ENCODE results near the gene ZNF598.

The ZNF598 gene

GRCh38 chr16:2008631-2009163 is 924 bp downstream of the ZNF598 start (continued):
- TF ChIP-seq ZBTB8A (tag by site-specific recombination; IDR thresholded peaks at IDR 0.05) (peak; percentile 82), ZBTB7A (tag by site-specific recombination; IDR thresholded peaks at IDR 0.05; ENCODE audit: low read depth) (no peak; the same call in 1 of the 2 replicates), SP2 (tag by site-specific recombination; IDR thresholded peaks at IDR 0.05) (peak; percentile 72), ZNF24 (tag by site-specific recombination; IDR thresholded peaks at IDR 0.05) (no peak), MZF1 (tag by site-specific recombination; IDR thresholded peaks at IDR 0.05; ENCODE audit: borderline replicate concordance) (no peak), REST (tag by site-specific recombination; IDR thresholded peaks at IDR 0.05) (no peak), ZXDB (tag by site-specific recombination; IDR thresholded peaks at IDR 0.05) (0 out of 2 replicates have a peak, but pooled peaks have one; percentile 35), ZNF248 (tag by site-specific recombination; IDR thresholded peaks at IDR 0.05) (no peak), KLF9 (tag by site-specific recombination; IDR thresholded peaks at IDR 0.05; ENCODE audit: low read depth) (peak; percentile 28; the same call in 1 of the 2 replicates), GLIS2 (tag by site-specific recombination; IDR thresholded peaks at IDR 0.05) (peak; percentile 72), ZNF791 (tag by site-specific recombination; IDR thresholded peaks at IDR 0.05) (no peak), KLF1 (tag by site-specific recombination; IDR thresholded peaks at IDR 0.05) (0 out of 2 replicates have a peak, but pooled peaks have one; percentile 10)

DNA sequence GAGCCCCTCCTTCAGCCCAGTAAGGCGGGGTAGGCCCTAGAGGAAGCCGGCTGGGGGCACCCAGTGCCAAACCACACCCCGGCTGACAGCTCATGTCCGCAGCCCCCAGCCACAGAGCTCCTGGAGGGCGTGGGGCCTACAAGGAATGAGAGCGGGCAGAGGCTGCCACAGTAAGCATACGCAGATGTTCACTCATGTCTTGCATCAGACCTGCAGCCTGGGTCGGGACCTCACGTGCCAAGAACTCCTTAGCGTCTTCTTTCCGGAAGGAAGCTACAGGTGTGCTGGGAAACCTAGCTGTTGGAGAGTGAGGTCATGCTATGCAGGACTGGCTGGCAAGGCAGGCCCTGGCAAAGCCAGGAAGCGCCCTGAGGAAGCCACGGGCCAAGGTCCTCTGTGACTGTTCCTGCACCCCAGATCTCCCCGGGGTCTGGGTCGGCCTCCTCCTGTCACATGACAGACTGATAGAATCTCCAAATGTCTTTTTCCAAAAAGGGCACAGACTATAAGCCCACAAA is 1.6 kb downstream of the ZNF598 start:
- Histone ChIP-seq H3K9me3 (ENCODE audit: control insufficient read depth, insufficient read depth, low read depth, low read length) (no peaks in the 10 kb centered on the region), H3K4me3 (ENCODE audit: low read depth, low read length) (peak overlapping the region; percentile 75), H3K4me1 (ENCODE audit: control insufficient read depth, insufficient read depth, low read length) (peaks cover 29% of the 10 kb centered on the region), H3K27ac (ENCODE audit: extremely low read depth, low read depth, low read length) (peak overlapping the region; percentile 97; the same call in 1 of the 2 replicates), H3K36me3 (ENCODE audit: control insufficient read depth in 2 of 2, insufficient read depth in 1 of 2, low read length in 2 of 2) (peaks cover 0 to 34% of the 10 kb centered on the region in 2 experiments; a peak in 1 of 3 replicates)
- ChIA-PET CTCF (interaction anchor here (0.6 to 1.8 kb wide), 7 partner anchors 14 to 583 kb away, joined by 3 to 7 read pairs (median 4); no protein-coding TSS in a partner anchor), POLR2A (interaction anchor here (0.8 to 2.7 kb wide), 6 partner anchors 9 to 147 kb away, joined by 3 to 17 read pairs (median 3); partner anchors contain the start of genes RPS2, TBL3 and TRAF7)
- TF ChIP-seq ZXDB (tag by site-specific recombination; IDR thresholded peaks at IDR 0.05), result 0 out of 2 replicates have a peak, but pooled peaks have one; percentile 30
- peak; percentile 77; the same call in 1 of the 2 replicates for TF ChIP-seq ZNF76 (tag by site-specific recombination; IDR thresholded peaks at IDR 0.05; ENCODE audit: borderline replicate concordance, low read depth)
- TF ChIP-seq GLIS2 (tag by site-specific recombination; IDR thresholded peaks at IDR 0.05), result peak; percentile 18; the same call in 1 of the 2 replicates
- peak; percentile 99 for TF ChIP-seq SCRT1 (tag by site-specific recombination; IDR thresholded peaks at IDR 0.05; ENCODE audit: borderline replicate concordance)
- peak; percentile 66 for TF ChIP-seq KLF17 (tag by site-specific recombination; IDR thresholded peaks at IDR 0.05)
- no peak for TF ChIP-seq ZNF10 (tag by site-specific recombination; IDR thresholded peaks at IDR 0.05)
- TF ChIP-seq ZNF600 (tag by site-specific recombination; IDR thresholded peaks at IDR 0.05), result no peak
- TF ChIP-seq ZNF391 (tag by site-specific recombination; IDR thresholded peaks at IDR 0.05; ENCODE audit: borderline replicate concordance, low read depth), result 0 out of 2 replicates have a peak, but pooled peaks have one; percentile 40
- peak; percentile 81 for TF ChIP-seq IKZF3 (tag by site-specific recombination; IDR thresholded peaks at IDR 0.05)
- TF ChIP-seq ZNF610 (tag by site-specific recombination; IDR thresholded peaks at IDR 0.05; ENCODE audit: borderline replicate concordance), result no peak
- no peak for TF ChIP-seq ZNF148 (tag by site-specific recombination; IDR thresholded peaks at IDR 0.05; ENCODE audit: borderline replicate concordance)
- peak; percentile 46; the same call in 1 of the 2 replicates for TF ChIP-seq SP3 (tag by site-specific recombination; IDR thresholded peaks at IDR 0.05)
- TF ChIP-seq ZNF366 (tag by site-specific recombination; conservative IDR thresholded peaks at IDR 0.05), result peak; percentile 69
- peak; percentile 30; the same call in 1 of the 2 replicates for TF ChIP-seq SP7 (tag by site-specific recombination; IDR thresholded peaks at IDR 0.05)
- peak; percentile 80 for TF ChIP-seq KLF1 (tag by site-specific recombination; IDR thresholded peaks at IDR 0.05)
- TF ChIP-seq ZNF785 (tag by site-specific recombination; IDR thresholded peaks at IDR 0.05), result no peak
- TF ChIP-seq ZFHX2 (tag by site-specific recombination; conservative IDR thresholded peaks at IDR 0.05), result no peak
- TF ChIP-seq SCRT2 (tag by site-specific recombination; IDR thresholded peaks at IDR 0.05), result peak; percentile 100
